OCI-LY3 (cell line): ENCODE data around the gene VASN.
"Not testable (repeated sequence)": the region's sequence is repeated elsewhere in the genome, so short reads cannot be mapped to it uniquely, and the experiment has no call there.

Source experiments
- H2AFZ ChIP-seq: fragments of 200-600, 300-600 bp; shearing (Covaris generic); 2 replicates; pipeline ENCODE4 v1.6.0; 2014; ENCODE audit warnings: antibody characterized with exemption, low read depth, low read length
- H3K27ac ChIP-seq: fragments of 200-600, 300-600 bp; sonication (generic); 2 replicates; pipeline ENCODE4 v1.5.1; 2014; ENCODE audit warnings: mild to moderate bottlenecking, low read length, moderate library complexity, mixed read lengths
- H3K27me3 ChIP-seq: fragments of 200-600, 300-600 bp; sonication (generic); 2 replicates; pipeline ENCODE4 v1.6.1; 2014; ENCODE audit warnings: low read depth, low read length, mixed read lengths
- H3K36me3 ChIP-seq: fragments of 200-600, 300-600 bp; sonication (generic); replicated peaks from 2 replicates; pipeline ENCODE3; 2014; ENCODE audit warnings: low read depth, low read length, mixed read lengths
- H3K4me1 ChIP-seq: fragments of 300-600, 200-600 bp; sonication (generic); 2 replicates; pipeline ENCODE4 v1.6.1; 2014; ENCODE audit warnings: low read length, mixed read lengths
- H3K4me2 ChIP-seq: fragments of 200-600, 300-600 bp; sonication (generic); 2 replicates; pipeline ENCODE4 v1.6.1; 2014; ENCODE audit warnings: low read length, mixed read lengths
- H3K4me3 ChIP-seq: fragments of 300-600, 200-600 bp; sonication (generic); 2 replicates; pipeline ENCODE4 v1.5.1; 2014; ENCODE audit warnings: antibody characterized with exemption, mild to moderate bottlenecking, low read length, moderate library complexity
- H3K79me2 ChIP-seq: fragments of 300-600, 200-600 bp; shearing (Covaris generic); 2 replicates; pipeline ENCODE4 v1.6.1; 2014; ENCODE audit warnings: mild to moderate bottlenecking, low read length, mixed read lengths
- H3K9ac ChIP-seq: fragments of 300-600, 200-600 bp; shearing (Covaris generic); 2 replicates; pipeline ENCODE4 v1.6.0; 2014; ENCODE audit warnings: mild to moderate bottlenecking, low read length, moderate library complexity
- H3K9me3 ChIP-seq: fragments of 200-600, 300-600 bp; shearing (Covaris generic); 2 replicates; pipeline ENCODE4 v1.6.1; 2014; ENCODE audit warnings: low read length, mixed read lengths; ENCODE audit not compliant: insufficient read depth
- H4K20me1 ChIP-seq: fragments of 200-600, 300-600 bp; sonication (generic); 2 replicates; pipeline ENCODE4 v1.6.1; 2016; ENCODE audit warnings: low read length, mixed read lengths; ENCODE audit not compliant: insufficient read depth
- EZH2phosphoT487 ChIP-seq: fragments of 200-600 bp; shearing (Covaris generic); IDR thresholded peaks from 2 replicates; pipeline ENCODE4 v1.6.1; 2018; ENCODE audit warnings: antibody characterized with exemption, mixed run types, low read depth
- TF ChIP-seq, protein P1 (sequence below): fragments of 200-600, 300-600 bp; sonication (generic); IDR thresholded peaks from 2 replicates; pipeline ENCODE4 v1.5.1; 2014; ENCODE audit warnings: antibody characterized with exemption, low read length, low read depth

The VASN gene

GRCh38 chr16:4341250-4341649, 30.4 kb upstream of the VASN start:
- H3K79me2 ChIP-seq, result peaks cover 36% of the 10 kb centered on the region
- no peaks in the 10 kb centered on the region for H3K4me1 ChIP-seq
- no peak overlapping the region for H3K27ac ChIP-seq
- peaks cover 8% of the 10 kb centered on the region for H3K36me3 ChIP-seq
- H3K4me3 ChIP-seq, result no peak overlapping the region
- no peak for TF ChIP-seq EZH2phosphoT487
- H4K20me1 ChIP-seq, result peaks cover 12% of the 10 kb centered on the region
- H3K9ac ChIP-seq, result no peak overlapping the region
- no peaks in the 10 kb centered on the region for H3K27me3 ChIP-seq
- no peak overlapping the region for H3K4me2 ChIP-seq
- H3K9me3 ChIP-seq, result no peaks in the 10 kb centered on the region
- H2AFZ ChIP-seq, result no peak overlapping the region

DNA sequence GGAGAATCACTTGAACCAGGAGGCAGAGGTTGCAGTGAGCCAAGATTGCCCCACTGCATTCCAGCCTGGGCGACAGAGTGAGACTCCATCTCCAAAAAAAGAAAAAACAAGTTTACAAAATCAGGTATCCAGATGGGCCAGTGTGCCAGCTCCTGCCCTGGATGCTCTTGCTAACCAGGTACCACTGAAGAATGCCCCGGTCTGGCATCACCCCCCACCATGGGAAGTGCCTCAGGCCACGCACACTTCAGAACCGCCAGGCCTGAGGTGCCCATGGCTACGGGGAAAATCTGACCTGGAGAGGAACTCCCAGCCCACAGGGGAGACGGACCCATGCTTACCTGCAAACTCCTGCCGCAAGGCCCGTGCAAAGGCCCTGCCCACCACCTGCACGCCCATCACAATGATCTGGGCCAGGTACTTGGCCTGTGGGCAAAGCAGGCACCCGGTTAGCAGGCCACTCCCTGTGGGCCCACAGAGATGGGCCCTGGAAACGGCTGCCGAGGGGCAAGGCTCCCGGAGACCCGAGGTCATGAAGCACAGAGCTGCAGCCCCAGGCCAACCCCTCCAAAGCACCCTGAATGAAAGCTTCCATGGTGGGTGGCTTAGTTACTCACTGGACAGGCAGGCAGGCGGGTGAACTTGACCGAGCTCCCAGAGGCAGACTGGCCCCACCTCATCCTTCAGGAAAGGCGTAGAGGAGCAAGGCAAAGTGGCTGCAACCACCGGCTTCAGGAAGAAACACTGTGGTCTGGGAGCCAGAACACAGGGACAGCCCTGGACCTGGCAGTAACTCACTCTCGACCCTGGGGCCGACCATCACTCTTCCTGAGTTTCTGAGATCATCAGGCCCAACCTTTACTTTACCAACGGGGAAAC, 28.5 kb upstream of the VASN start:
- H3K27me3 ChIP-seq, result no peaks in the 10 kb centered on the region
- peaks cover 8% of the 10 kb centered on the region for H3K36me3 ChIP-seq
- H3K27ac ChIP-seq, result no peak overlapping the region
- H4K20me1 ChIP-seq, result peaks cover 24% of the 10 kb centered on the region
- H3K4me3 ChIP-seq, result no peak overlapping the region
- TF ChIP-seq, protein P1, sequence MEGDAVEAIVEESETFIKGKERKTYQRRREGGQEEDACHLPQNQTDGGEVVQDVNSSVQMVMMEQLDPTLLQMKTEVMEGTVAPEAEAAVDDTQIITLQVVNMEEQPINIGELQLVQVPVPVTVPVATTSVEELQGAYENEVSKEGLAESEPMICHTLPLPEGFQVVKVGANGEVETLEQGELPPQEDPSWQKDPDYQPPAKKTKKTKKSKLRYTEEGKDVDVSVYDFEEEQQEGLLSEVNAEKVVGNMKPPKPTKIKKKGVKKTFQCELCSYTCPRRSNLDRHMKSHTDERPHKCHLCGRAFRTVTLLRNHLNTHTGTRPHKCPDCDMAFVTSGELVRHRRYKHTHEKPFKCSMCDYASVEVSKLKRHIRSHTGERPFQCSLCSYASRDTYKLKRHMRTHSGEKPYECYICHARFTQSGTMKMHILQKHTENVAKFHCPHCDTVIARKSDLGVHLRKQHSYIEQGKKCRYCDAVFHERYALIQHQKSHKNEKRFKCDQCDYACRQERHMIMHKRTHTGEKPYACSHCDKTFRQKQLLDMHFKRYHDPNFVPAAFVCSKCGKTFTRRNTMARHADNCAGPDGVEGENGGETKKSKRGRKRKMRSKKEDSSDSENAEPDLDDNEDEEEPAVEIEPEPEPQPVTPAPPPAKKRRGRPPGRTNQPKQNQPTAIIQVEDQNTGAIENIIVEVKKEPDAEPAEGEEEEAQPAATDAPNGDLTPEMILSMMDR, result no peak
- no peak for TF ChIP-seq EZH2phosphoT487
- no peak overlapping the region for H3K9ac ChIP-seq
- H3K4me2 ChIP-seq, result no peak overlapping the region
- H2AFZ ChIP-seq, result no peak overlapping the region
- H3K9me3 ChIP-seq, result no peaks in the 10 kb centered on the region
- H3K79me2 ChIP-seq, result peaks cover 55% of the 10 kb centered on the region
- no peaks in the 10 kb centered on the region for H3K4me1 ChIP-seq

GRCh38 chr16:4344300-4344982, 27.2 kb upstream of the VASN start:
- not testable (repeated sequence) for H3K27ac ChIP-seq, H2AFZ ChIP-seq, H3K4me1 ChIP-seq, H3K9me3 ChIP-seq, H3K27me3 ChIP-seq, H3K4me2 ChIP-seq, H3K9ac ChIP-seq, H3K36me3 ChIP-seq, H3K4me3 ChIP-seq
- Histone ChIP-seq H4K20me1 (peaks cover 26% of the 10 kb centered on the region), H3K79me2 (peaks cover 68% of the 10 kb centered on the region)

DNA sequence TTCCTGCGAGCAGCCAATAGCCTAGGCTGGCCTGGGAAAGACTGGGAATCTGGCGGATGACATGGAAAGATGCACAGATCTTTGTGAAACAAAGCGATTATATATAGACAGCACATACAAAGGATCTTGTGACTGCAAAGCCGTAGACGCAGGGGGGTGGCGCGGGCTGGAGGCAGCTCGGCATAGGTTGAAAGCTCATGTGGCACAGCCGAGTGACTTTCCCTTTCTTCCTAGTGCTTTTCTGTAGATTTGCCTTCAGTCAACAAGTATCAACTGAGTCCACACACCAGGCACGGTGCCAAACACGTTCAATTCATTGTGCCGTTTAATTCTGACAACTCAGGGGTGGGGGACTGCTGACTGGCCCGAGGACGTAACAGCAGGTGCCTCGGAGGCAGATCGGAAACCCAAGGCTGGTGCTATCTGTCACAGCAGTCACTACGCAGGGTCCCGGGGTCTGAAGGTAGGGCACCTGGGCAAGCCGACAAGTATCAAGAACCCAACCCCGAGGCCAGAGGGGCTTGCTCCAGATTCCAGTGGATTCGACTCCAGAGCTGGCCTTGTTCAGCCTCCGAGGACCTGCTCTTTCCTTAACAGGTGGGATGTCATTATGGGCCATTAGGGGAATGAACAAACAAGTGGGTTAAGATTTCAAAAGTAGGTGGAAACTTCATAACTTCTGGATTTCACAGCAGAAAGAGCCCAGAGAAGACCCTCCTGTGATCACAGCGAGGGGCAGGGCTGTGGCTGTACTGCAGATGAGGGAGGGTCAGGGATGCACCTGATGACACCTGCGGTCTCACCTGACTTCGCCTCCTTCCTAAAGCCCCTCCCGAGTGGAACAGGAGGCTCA, 26.4 kb upstream of the VASN start:
- no peak overlapping the region for H3K9ac ChIP-seq
- peaks cover 6% of the 10 kb centered on the region for H3K36me3 ChIP-seq
- H3K79me2 ChIP-seq, result peaks cover 76% of the 10 kb centered on the region
- no peak overlapping the region for H2AFZ ChIP-seq
- H3K9me3 ChIP-seq, result no peaks in the 10 kb centered on the region
- no peak overlapping the region for H3K27ac ChIP-seq
- no peak overlapping the region for H3K4me2 ChIP-seq
- no peak overlapping the region for H3K4me3 ChIP-seq
- TF ChIP-seq EZH2phosphoT487, result no peak
- TF ChIP-seq, protein P1, result no peak
- H3K4me1 ChIP-seq, result peaks cover 5% of the 10 kb centered on the region
- H3K27me3 ChIP-seq, result no peaks in the 10 kb centered on the region
- peaks cover 26% of the 10 kb centered on the region for H4K20me1 ChIP-seq
